Measurements from ENCODE around the gene CMTM3. TPM values are rescaled to one million over a fixed set of nuclear protein-coding genes. Genes with fewer than 3 reads are reported as not detected.
"Not testable (repeated sequence)": the region's sequence is repeated elsewhere in the genome, so short reads cannot be mapped to it uniquely, and the experiment has no call there.

The CMTM3 gene
- total RNA-seq, 4 donors from 2014 or later, result 4.9 to 15.7 (median 11.3) TPM

GRCh38 chr16:66563574-66564334 lies 40.8 kb upstream of the CMTM3 start:
- H3K27me3 ChIP-seq, result no peaks in the 10 kb centered on the region
- no peak for DNase-seq
- H3K4me1 ChIP-seq, result peaks cover 0 to 4% (median 0%) of the 10 kb centered on the region in 4 donors
- H3K27ac ChIP-seq, result no peak overlapping the region
- TF ChIP-seq CTCF (IDR thresholded peaks at IDR 0.05) (no peak), POLR2A (IDR thresholded peaks at IDR 0.05) (no peak)
- H3K9me3 ChIP-seq, result no peaks in the 10 kb centered on the region
- H3K4me3 ChIP-seq, result no peak overlapping the region
- H3K36me3 ChIP-seq, result peaks cover 0 to 28% (median 0%) of the 10 kb centered on the region in 3 donors

- TF ChIP-seq POLR2A (IDR thresholded peaks at IDR 0.05), result no peak
- no peak for TF ChIP-seq CTCF (IDR thresholded peaks at IDR 0.05)
- peaks cover 0 to 4% (median 0%) of the 10 kb centered on the region in 4 donors for H3K4me1 ChIP-seq
Observed at GRCh38 chr16:66566051-66566901, 38.2 kb upstream of the CMTM3 start, which contains the start of gene CMTM1. Gene CMTM1, plus strand, starts transcription at chr16:66566439. Its CDS starts 75 bp downstream, at chr16:66566514.

GRCh38 chr16:66567270-66567669 lies 37.2 kb upstream of the CMTM3 start:
- peaks cover 0 to 28% (median 0%) of the 10 kb centered on the region in 3 donors for H3K36me3 ChIP-seq
- not testable (repeated sequence) for H3K4me1 ChIP-seq, H3K9me3 ChIP-seq, H3K4me3 ChIP-seq, H3K27me3 ChIP-seq, H3K27ac ChIP-seq, DNase-seq

More at GRCh38 chr16:66566051-66566901, 38.2 kb upstream of the CMTM3 start, which contains the start of gene CMTM1:
- Histone ChIP-seq H3K9me3 (no peaks in the 10 kb centered on the region), H3K4me3 (no peak within 1 kb of the TSS), H3K27me3 (no peaks in the 10 kb centered on the region), H3K27ac (no peak within 1 kb of the TSS), H3K36me3 (peaks cover 0 to 28% (median 0%) of the 10 kb centered on the region in 3 donors)
- DNase-seq, result no peak

- no peak for TF ChIP-seq POLR2A (IDR thresholded peaks at IDR 0.05)
- no peak for TF ChIP-seq CTCF (IDR thresholded peaks at IDR 0.05)
Observed at GRCh38 chr16:66568355-66568754, 36.1 kb upstream of the CMTM3 start.

GRCh38 chr16:66569131-66569530 lies 35.4 kb upstream of the CMTM3 start:
- H3K9me3 ChIP-seq, result no peaks in the 10 kb centered on the region
- H3K27me3 ChIP-seq, result no peaks in the 10 kb centered on the region
- no peak overlapping the region for H3K27ac ChIP-seq
- H3K4me3 ChIP-seq, result no peak overlapping the region
- peaks cover 0 to 24% (median 0%) of the 10 kb centered on the region in 3 donors for H3K36me3 ChIP-seq
- no peak for TF ChIP-seq POLR2A (IDR thresholded peaks at IDR 0.05)
- TF ChIP-seq CTCF (IDR thresholded peaks at IDR 0.05), result no peak
- no peaks in the 10 kb centered on the region for H3K4me1 ChIP-seq
- no peak for DNase-seq

More at GRCh38 chr16:66568355-66568754, 36.1 kb upstream of the CMTM3 start:
- Histone ChIP-seq H3K9me3 (no peaks in the 10 kb centered on the region), H3K27ac (no peak overlapping the region), H3K4me3 (no peak overlapping the region), H3K4me1 (no peaks in the 10 kb centered on the region), H3K36me3 (peaks cover 0 to 28% (median 0%) of the 10 kb centered on the region in 3 donors), H3K27me3 (no peaks in the 10 kb centered on the region)
- no peak for DNase-seq
